ENCODE results near the gene OSBPL1A.
"Not testable (repeated sequence)": the region's sequence is repeated elsewhere in the genome, so short reads cannot be mapped to it uniquely, and the experiment has no call there.

OSBPL1A gene

DNA sequence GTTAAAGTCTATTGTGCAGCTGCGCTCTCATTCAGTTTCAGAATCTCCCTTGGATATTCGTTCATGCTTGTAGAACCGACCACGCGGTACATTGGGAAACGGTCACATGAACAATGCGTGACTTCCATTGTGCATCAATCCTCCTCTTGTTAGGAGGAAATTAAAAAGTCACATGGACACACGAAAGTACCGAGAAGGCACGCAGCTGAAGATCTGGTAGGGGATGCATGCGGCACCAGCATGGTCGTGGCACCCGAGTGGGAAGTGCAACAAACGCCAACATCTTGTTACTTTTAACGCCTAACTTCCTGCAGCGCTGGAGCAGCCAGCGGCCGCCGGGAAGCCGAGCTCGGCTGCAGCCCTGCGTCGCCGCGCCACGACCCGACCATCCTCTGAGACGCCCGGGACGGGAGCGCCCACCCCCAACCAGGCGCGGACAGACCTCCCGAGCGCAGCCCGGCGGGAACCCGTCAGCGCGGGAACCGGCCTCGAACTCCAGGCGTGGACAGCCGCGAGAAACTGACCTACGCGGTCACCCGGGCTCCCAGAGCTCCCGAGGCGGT lies 412 bp downstream of the OSBPL1A start:
- DNase-seq (ENCODE audit: low spot score), result peak; percentile 60

GRCh38 chr18:24396082-24396633 lies 1.5 kb downstream of the OSBPL1A start:
- DNase-seq (ENCODE audit: low spot score), result no peak

DNA sequence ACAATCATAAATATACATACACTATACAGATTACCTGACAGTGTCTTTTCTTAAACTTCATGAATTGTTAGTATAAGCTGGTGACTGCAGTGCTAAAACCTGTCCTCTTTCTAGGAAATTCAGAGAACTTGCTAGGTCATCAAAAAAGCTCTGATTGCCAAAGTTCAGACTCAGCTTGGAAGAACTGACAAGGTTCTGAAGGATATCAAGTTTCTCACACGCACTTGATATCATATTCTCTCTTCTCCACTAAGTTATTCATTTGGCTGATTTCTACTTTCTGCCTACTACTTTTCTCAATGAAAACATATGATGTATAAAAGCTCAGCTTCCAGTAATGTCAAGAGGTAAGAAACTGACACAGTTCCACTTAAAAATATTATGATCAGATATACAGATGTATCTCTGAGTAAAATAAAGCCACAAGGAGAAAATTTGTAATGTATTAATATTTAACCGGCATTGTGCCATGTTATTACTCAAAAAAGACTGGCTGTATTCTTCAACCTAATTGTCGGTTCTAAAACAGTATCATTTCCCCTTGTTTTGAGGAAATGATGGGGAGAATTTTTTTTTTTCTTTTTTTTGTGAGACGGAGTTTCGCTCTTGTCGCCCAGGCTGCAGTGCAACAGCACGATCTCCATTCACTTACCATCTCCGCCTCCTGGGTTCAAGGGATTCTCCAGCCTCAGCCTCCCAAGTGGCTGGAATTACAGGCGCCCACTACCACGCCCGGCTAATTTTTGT lies 2.4 kb downstream of the OSBPL1A start:
- no peak for DNase-seq (ENCODE audit: low spot score)

DNA sequence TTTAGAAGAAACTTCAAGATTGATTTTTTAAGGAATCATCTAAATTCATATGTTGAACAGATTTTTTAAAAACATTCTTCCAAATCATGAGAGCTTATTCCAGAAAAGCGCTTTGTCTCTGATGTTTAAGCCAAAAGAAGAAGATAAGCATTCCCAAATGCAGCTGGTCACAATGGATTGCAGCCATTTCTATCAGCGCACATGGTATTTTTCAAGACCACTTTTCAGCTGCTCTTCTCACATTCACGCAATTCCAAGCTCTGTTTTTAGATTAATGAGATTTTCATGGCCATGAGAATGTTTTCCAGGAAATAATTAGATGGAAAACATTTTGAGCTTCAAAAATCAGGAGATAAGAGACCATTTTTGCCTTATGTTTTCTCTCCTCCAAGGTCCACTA lies 8.7 kb downstream of the OSBPL1A start:
- no peak for DNase-seq (ENCODE audit: low spot score)

GRCh38 chr18:24386681-24387080 lies 10.9 kb downstream of the OSBPL1A start:
- no peak for DNase-seq (ENCODE audit: low spot score)

GRCh38 chr18:24381126-24381525 lies 16.5 kb downstream of the OSBPL1A start:
- no peak for DNase-seq (ENCODE audit: low spot score)

DNA sequence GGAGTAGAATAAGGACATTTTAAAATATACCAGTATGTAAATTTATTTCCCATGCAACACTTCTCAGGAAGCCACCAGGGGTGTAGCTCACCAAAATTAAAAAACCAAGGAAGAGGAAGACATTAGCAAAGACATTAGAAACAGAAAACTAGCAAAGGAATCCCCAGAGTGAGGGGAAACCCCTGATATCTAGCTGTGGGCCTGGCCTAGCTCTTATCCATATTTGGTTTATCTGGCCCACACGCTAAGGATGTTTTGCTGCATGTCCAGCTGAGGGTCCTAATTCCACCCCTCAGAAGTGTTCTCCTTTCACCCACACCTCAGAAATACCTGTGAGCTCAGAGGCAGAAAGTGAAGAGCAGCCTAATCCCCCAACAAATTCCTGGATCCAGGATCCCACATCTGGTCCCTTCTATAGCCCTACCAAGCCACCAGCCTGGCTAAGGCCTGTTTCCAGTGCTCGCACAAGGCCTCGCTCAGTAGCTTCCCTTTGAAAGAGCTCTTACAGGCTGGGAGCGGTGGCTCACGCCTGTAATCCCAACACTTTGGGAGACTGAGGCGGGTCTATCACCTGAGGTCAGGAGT lies 17.4 kb downstream of the OSBPL1A start:
- DNase-seq (ENCODE audit: low spot score), result no peak

DNA sequence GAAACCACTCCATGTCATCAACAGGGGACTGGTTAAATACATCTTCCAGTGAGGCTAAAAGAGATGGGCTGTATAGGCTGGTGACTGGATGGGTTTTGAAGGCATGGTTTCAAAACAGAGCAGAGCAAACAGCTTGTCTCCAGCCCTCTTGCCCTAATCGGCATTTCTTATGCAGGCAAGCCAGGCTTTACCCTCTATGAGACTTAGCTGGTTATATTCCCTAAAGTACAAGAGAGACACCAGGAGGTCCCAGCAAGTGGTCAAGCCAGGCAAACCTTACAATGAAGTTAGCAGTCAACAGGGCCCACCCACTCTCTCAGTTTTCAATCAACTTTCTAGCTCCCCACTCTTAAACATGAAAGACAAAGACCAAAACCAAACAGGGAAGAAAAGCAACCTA lies 19.0 kb downstream of the OSBPL1A start:
- DNase-seq (ENCODE audit: low spot score), result no peak

GRCh38 chr18:24376531-24376930 lies 21.1 kb downstream of the OSBPL1A start:
- not testable (repeated sequence) for DNase-seq (ENCODE audit: low spot score)

DNA sequence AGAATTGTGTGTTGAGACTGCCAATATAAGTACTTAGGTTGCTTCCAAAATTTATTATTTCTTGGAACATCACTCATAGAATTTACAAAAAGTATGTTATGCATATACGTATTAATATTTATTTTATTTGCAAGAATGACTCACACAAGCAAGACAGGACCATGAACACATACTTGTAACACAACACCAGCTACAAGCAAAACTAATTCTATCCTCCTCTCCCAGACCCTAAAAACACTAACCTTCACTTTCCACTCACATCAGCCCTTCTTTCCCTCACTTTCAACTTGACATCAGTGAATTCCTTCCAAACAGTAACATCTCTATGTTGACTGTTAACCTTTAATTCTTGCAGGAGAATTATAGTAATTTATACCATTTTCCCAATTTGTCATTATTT lies 24.3 kb downstream of the OSBPL1A start:
- DNase-seq (ENCODE audit: low spot score), result no peak

DNA sequence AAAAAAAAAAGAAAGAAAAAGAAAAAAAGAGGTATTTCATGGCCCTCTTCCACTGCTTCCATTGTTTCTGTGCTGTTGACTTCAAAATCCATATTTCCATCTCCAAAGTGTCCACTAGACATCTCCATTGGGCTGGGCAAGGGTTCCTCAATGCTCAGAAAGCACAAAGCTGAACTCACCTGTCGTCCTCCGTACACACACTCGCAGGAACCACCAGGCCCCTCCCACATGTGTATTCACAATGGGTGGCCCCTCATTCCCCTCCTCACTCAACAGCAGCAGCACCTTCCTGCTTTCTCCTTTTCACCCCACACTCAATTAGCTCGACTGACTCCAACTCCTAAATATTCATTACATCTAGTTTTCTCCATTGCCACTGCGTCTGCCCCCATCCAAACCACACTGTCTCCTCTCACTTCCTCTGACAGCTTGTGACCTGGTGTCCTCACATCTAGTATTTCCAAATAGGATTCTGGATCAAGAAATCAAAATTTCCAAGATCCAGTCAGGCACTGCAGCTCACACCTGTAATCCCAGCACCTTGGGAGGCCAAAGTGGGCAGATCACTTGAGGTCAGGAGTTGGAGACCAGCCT lies 25.2 kb downstream of the OSBPL1A start:
- no peak for DNase-seq (ENCODE audit: low spot score)

GRCh38 chr18:24370120-24370519 lies 27.5 kb downstream of the OSBPL1A start:
- no peak for DNase-seq (ENCODE audit: low spot score)

DNA sequence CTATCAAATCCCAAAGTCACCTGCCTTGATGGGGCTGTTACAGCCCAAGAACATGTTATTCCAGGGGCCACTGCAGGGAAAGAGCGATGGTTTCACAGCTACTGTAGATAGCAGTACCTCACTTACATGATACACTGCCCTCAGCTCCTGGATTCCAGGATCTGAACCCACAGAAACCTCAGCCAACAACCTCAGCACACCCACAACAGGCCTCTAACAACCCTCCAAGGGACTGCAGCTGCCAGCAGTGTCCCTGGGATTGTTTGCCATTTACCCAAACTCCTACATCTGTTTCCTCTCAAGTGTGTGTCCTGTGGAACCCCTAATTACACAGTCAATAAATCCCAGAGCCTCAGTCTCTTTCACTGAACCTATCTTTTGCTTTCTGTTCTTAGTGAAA lies 28.2 kb downstream of the OSBPL1A start:
- DNase-seq (ENCODE audit: low spot score), result no peak

DNA sequence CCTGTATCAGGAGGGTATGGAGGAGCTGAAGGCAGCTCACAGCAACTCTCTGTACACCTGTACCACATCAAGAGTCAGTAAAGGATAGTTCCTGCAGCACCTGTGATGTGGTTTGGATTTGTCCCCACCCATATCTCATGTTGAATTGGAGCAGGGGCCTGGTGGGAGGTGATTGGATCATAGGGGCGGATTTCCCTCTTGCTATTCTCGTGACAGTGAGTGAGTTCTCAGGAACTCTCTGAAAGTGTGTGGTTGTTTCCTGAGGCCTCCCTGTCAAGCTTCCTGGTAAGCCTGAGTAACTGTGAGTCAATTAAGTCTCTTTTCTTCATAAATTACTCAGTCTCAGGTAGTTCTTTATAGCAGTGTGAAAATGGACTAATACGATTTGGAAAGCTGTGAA lies 28.9 kb downstream of the OSBPL1A start:
- peak; percentile 71 for DNase-seq (ENCODE audit: low spot score)

- DNase-seq (ENCODE audit: low spot score), result no peak
Observed at GRCh38 chr18:24366328-24366727, 31.3 kb downstream of the OSBPL1A start.

GRCh38 chr18:24364177-24364576 lies 33.4 kb downstream of the OSBPL1A start:
- DNase-seq (ENCODE audit: low spot score), result no peak

DNA sequence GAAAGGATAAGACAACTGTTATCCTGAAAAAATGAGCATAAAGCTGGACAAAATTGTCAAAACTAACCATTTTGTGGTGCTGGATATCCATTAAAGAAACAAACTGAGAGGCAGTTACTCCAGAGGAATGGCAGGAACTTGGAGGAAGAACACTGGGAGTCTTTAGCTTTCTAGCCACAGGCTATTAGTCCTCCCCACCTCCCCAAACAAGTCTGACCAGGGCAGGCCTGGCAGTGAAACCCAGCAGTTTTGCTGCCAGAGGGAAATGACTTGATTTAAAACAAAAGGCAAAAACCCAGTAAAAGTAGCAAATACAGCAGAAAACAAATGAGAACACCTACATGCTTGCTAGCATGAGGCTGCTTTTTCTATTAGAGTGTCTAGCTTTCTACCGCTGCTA lies 34.9 kb downstream of the OSBPL1A start:
- no peak for DNase-seq (ENCODE audit: low spot score)

GRCh38 chr18:24359787-24360530 lies 37.7 kb downstream of the OSBPL1A start:
- peak; percentile 60 for DNase-seq (ENCODE audit: low spot score)

DNA sequence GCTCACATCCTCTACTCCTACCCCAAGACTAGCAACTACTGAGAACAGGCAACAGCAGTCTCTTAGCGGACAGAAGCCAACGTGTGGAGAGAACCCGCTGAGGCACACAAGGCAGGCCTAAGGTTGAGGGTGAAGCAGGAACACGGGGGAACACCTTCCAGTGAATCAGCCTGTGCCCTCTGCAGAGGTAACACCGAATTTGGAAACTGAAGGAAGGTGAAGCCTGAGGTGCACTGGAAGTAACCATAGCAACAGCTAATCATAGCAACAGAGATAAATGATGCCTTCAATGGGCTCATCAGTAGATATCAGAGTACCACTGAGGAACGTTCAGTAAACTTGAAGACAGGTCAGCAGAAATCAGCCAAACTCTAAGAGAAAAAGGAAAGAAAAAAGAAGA lies 43.3 kb downstream of the OSBPL1A start:
- no peak for DNase-seq (ENCODE audit: low spot score)

GRCh38 chr18:24346254-24346653 lies 51.4 kb downstream of the OSBPL1A start:
- DNase-seq (ENCODE audit: low spot score), result no peak

- DNase-seq (ENCODE audit: low spot score), result no peak
Observed at GRCh38 chr18:24344509-24344908, 53.1 kb downstream of the OSBPL1A start.

GRCh38 chr18:24342347-24342746 lies 55.3 kb downstream of the OSBPL1A start:
- DNase-seq (ENCODE audit: low spot score), result no peak

Data from kidney capillary endothelial cell (primary cell).